Activated naive CD8-positive, alpha-beta T cell treated with anti-CD3 and anti-CD28 coated beads, Interleukin-2, amount 50 U/mL, for 16 hours (primary cell): ENCODE data around the gene KICS2.
A peak's percentile ranks its signal among the peaks of the same experiment; 100 is the strongest.
"Not testable (repeated sequence)": the region's sequence is repeated elsewhere in the genome, so short reads cannot be mapped to it uniquely, and the experiment has no call there.

ENCODE experiments used
- DNase-seq: peaks from one replicate; pipeline ENCODE4 v3.0.0-alpha.2; 2020; ENCODE audit warnings: low read depth, low spot score

The KICS2 gene

GRCh38 chr12:64222009-64222765 lies at the start of gene KICS2:
KICS2 (minus strand) TSS chr12:64222296; CDS start chr12:64222237, 59 bp downstream.
- DNase-seq, result peak; percentile 75

GRCh38 chr12:64270411-64270810 lies 48.3 kb upstream of the KICS2 start:
- no peak for DNase-seq

DNA sequence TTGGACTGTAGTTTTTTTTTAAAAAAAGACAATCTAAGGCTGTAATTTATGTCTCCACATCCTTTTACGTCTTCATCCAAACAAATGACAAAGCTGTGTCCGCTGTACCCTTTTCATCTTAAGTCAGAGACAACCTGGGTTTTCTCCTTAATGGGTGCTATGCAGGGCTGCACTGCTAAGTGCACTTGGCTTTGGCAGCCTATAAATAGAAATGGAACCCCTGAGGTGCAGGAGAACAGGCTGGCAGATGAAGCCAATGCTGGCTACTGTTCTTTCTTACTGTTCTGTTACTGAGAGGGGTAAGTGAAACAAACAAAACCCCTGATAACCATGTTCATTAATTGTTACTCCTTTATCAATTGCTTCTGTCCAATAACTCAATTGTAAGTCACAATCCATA lies 47.1 kb upstream of the KICS2 start:
- DNase-seq, result no peak

DNA sequence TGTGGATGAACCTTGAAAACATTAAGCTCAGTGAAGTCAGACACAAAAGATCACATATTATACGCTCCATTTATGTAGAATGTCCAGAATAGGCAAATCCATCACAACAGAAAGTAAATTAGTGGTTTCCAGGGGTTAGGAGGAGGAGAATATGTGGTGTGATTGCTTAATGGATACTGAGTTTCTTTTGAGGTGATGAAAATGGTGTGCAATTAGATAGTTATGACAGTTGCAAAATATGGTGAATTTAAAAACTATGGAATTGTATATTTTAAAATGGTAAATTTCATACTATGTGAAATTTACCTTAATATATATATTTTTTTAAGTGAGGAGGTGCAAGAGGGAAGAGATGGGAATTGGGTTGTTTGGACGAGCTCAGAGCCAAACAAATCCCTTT lies 46.3 kb upstream of the KICS2 start:
- no peak for DNase-seq

- DNase-seq, result no peak
These were observed 43.7 kb upstream of the KICS2 start for GRCh38 chr12:64265839-64266238.

DNA sequence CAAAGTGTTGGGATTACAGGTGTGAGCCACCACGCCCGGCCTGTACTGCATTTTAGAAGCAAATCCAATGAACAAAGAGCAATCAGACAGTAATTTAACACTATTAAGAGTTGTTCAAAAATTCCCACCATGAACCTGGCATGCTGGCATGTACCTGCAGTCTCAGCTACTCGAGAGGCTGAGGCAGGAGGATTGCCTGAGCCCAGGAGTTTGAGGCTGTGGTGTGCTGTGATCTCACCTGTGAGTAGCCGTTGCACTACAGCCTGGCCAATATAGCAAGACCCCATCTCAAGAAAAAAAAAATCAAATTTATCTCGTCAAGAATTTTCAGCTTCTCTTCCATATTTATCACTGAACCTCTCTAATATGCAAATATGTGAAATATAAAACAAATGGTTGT lies 39.7 kb upstream of the KICS2 start:
- DNase-seq, result no peak

- no peak for DNase-seq
These were observed 36.5 kb upstream of the KICS2 start for GRCh38 chr12:64258576-64258975.

DNA sequence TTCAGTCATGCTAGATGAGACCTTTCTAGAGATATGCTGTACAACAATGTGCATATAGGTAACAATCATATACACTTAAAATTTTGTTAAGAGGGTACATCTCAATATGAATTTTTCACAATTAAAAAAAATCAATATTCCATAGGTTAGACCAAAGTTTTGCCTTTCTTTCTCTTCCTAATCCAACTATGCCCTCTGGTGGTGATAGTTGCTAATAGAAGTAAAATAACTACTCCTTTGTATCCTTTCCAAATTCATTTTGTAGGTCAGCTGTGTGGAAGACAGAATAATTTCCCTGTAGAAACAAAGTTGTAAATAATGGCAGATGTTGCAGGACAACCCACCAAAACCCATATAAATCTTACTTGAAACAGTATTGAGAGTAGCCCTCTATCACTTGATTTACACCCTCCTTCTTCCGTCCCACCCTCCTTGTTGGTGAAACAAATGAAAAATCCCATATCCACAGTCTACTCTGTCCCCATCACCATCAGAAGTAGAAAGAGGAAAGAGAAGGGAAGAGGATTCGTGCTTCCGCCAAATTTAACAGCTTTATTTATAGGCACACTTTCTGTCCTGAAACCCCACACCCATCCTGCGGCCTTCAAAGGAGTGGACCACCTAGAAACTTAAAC lies 34.2 kb upstream of the KICS2 start:
- DNase-seq, result no peak

- DNase-seq, result no peak
These were observed 33.2 kb upstream of the KICS2 start for GRCh38 chr12:64255249-64255648.

- DNase-seq, result no peak
These were observed 31.3 kb upstream of the KICS2 start for GRCh38 chr12:64253356-64253755.

DNA sequence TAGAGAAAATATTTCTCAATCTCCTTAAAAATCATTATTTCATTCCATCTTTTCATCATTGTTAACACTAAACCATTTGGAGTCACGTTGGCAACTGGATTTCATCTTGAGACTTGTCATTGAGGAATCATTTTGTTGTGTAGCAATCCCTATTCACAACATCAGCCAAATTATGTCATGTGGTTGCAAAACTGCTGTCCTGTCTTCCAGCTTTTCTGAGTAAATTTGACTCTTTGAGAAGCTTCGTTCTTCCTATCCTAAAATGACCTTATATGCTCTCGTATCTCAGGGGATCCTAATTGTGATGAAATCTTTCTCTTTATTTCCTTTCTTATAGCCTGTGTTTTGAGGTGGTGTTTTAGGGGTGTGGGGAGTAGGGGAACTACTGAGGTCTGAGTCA lies 30.6 kb upstream of the KICS2 start:
- DNase-seq, result no peak

DNA sequence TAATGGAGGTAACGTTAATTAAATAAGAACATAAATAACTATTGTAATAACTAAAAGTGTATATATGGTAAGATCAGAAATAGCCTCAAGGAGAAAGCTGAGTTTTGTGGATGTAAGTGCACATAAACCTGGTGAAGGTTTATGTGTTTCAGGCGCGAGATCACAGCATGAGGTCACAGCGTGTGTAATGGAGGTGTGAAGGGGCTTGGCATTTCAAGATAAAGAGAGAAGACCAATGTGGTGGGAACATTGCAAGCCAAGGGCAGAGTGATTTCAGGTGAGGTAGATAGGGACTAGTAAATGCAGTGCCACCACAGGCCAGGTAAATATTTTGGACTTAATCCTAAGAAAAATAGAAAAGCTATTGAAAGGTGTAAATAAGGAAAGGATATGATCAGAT lies 21.7 kb upstream of the KICS2 start:
- no peak for DNase-seq

- no peak for DNase-seq
These were observed 18.7 kb upstream of the KICS2 start for GRCh38 chr12:64240781-64241180.

GRCh38 chr12:64237382-64237781 lies 15.3 kb upstream of the KICS2 start:
- no peak for DNase-seq

DNA sequence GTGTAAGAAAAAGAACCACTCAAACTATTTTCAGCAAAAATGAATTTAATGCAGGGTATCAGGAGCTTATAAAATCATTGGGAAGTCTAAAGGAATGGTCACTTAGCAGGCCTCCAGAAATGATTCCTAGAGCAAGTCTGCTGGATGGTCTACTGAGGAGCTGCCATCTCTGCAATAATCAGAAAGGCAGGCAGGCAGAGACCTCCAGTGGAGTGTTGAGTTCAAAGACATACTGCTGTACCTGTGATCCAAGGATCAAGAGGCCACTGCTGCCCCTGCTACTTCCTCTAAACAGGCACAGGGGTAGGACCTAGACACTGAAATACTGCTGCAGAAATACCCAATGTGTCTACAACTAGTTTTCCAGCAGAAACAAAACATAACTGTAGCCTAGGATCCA lies 14.5 kb upstream of the KICS2 start:
- no peak for DNase-seq

GRCh38 chr12:64232196-64232595 lies 10.1 kb upstream of the KICS2 start:
- no peak for DNase-seq

DNA sequence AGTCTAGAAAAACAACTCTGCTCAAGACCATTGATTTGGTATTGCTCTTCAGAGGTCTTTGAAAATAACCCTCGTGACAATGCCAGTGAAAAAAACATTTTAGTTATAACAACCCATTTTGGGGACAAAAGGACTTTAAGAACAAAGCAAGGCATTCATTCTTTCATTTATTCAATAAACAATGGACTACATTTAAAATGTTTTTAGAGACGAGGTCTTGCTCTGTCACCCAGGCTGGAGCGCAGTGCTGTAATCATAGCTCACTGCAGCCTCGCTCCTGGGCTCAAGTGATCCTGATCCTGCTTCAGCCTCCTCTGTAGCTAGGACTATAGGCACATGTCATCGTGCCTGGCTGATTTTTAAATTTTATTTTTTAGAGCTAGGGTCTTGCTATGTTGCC lies 7.7 kb upstream of the KICS2 start:
- no peak for DNase-seq

GRCh38 chr12:64229240-64229639 lies 7.1 kb upstream of the KICS2 start:
- no peak for DNase-seq

DNA sequence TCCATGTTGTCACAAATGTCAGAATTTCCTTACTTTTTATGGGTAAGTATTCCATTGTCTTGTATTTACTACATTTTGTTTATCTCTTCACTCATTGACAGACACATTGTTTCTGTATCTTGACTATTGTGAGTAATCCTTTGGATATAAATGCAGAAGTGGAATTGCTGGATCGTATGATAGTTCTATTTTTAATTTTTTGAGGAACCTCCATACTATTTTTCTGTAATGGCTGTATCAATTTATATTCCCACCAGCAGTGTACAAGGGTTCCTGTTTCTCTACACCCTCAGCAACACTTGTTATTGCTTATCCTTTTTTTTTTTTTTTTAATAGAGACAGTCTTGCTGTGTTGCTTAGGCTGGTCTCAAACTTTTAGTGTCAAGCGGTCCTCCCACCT lies 3.5 kb upstream of the KICS2 start:
- no peak for DNase-seq

DNA sequence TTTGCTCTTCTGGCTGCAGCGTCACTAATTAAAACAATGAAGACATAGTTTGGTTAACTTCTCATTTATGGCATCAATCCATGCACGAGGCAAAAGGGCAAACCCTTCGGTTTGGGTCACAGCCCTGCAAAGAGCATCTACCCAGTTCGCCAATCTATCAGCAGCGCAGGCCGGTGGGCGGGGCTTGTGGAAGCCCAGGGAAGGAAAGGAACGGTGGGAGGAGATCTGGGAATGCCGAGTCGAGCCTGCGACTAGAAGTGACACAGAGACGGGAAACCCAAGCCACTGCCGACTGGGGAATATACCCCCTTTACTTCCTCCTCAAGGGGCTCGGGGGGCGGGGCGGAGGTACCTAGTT lies 466 bp downstream of the KICS2 start:
- DNase-seq, result no peak

GRCh38 chr12:64220046-64220445 lies 2.0 kb downstream of the KICS2 start:
- no peak for DNase-seq

DNA sequence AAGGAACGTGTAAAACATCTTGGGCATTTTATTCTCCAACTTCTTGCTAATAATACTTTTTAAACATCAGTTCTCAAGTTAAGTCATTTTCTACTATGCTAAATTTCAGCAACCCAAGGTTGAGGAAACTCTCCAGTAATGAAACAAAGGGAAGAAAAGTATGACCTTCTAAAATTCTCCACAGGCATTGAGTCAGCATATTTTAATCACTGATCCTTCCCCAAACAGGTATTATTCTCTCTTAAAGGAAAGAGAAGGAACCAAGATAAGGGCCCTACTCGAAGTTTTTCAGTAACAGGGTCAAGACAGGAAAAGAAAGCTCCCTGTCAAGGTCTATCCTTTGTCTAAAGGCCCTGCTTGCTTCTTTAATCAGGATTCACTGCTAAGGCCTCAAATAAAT lies 3.0 kb downstream of the KICS2 start:
- DNase-seq, result no peak

DNA sequence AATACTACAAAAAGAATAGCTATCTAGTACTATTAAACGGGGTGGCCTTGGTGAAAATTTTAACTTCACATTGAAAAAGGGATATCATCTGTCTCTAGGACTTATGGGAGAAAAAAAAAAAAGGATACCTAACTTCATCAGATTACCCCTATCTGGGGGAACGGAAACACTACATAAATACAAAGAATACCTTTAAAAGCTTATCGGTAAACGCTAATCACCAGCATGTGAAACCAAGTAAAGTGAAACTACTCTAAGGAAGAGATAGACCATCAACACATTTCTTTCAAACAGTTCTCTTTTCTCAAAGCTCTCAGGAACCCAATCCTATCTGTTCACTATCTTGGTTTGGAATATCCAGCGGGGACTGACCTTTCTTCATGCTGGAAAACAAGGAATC lies 3.5 kb downstream of the KICS2 start:
- no peak for DNase-seq

DNA sequence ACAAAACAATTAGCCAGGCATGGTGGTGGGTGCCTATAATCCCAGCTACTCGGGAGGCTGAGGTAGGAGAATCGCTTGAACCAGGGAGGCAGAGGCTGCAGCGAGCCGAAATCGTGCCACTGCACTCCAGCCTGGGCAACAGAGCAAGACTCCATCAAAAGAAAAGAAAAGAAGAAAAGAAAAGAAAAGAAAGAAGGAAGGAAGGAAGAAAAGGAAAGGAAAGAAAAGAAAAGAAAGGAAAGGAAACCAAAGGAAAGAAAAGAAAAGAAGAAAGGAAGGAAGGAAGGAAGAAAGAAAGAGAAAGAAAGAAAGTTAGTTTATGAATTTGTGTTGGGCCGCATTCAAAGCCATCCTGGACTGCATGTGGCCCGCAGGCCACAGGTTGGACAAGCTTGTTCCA lies 4.5 kb downstream of the KICS2 start:
- not testable (repeated sequence) for DNase-seq
